GM13977 (cell line): Measurements from ENCODE around the gene LAPTM5.
A peak's percentile ranks its signal among the peaks of the same experiment; 100 is the strongest.

Experiments used
- DNase-seq: peaks from one replicate; pipeline ENCODE4 v3.0.0; 2012; ENCODE audit warnings: low spot score
- CTCF ChIP-seq: IDR thresholded peaks from 2 replicates; pipeline ENCODE4 v1.5.1; 2012; ENCODE audit warnings: mild to moderate bottlenecking, control low read depth; ENCODE audit not compliant: insufficient read depth; ENCODE audit errors: extremely low read depth, missing control alignments
- in situ Hi-C: fragments of 300-500 bp; cut with MboI; formaldehyde crosslinking; loops from one replicate; pipeline ENCODE4 v1.12.0; 2022; ENCODE audit warnings: low sequenced_read_pairs, low pct_unique_long_range_greater_than_20kb, mixed read lengths, inconsistent platforms; ENCODE audit not compliant: unreplicated experiment

The LAPTM5 gene

GRCh38 chr1:30746212-30747032 is 11.2 kb downstream of the LAPTM5 start:
- no peak for TF ChIP-seq CTCF
- no peak for DNase-seq
- in situ Hi-C loops, result no loop called here

- no peak for TF ChIP-seq CTCF
- in situ Hi-C loops, result no loop called here
- DNase-seq, result no peak
Observed at GRCh38 chr1:30745834-30746208, 11.8 kb downstream of the LAPTM5 start.

GRCh38 chr1:30745156-30745833 is 12.3 kb downstream of the LAPTM5 start:
- in situ Hi-C loops, result no loop called here
- TF ChIP-seq CTCF, result no peak

GRCh38 chr1:30744060-30744756 is 13.4 kb downstream of the LAPTM5 start:
- in situ Hi-C loops, result loop anchor here (5.0 kb wide), 1 partner anchor 33 kb away; no protein-coding TSS in a partner anchor
- DNase-seq, result peak; percentile 57
- TF ChIP-seq CTCF, result no peak

More at GRCh38 chr1:30745156-30745833, 12.3 kb downstream of the LAPTM5 start:
- no peak for DNase-seq

GRCh38 chr1:30743584-30744059 is 14.0 kb downstream of the LAPTM5 start:
- TF ChIP-seq CTCF, result no peak
- in situ Hi-C loops, result loop anchor here (5.0 kb wide), 1 partner anchor 34 kb away; no protein-coding TSS in a partner anchor
- DNase-seq, result peak; percentile 78

- DNase-seq, result no peak
- TF ChIP-seq CTCF, result no peak
- in situ Hi-C loops, result loop anchor here (5.0 kb wide), 1 partner anchor 34 kb away; no protein-coding TSS in a partner anchor
Observed at GRCh38 chr1:30742963-30743559, 14.5 kb downstream of the LAPTM5 start.
